CD4-positive, alpha-beta T cell treated with Interleukin-6 at 100 ng/mL for 8 hours (primary cell): ENCODE measurements around the gene PPP1R3E.

Source experiments
- DNase-seq: peaks from one replicate; pipeline ENCODE4 v3.0.0-alpha.2; 2020; ENCODE audit warnings: mixed read lengths, low spot score

The PPP1R3E gene

GRCh38 chr14:23322568-23323517 is 20.2 kb upstream of the PPP1R3E start:
- no peak for DNase-seq

GRCh38 chr14:23321572-23322547 is 19.2 kb upstream of the PPP1R3E start:
- peak; percentile 27 for DNase-seq

GRCh38 chr14:23320584-23321571 is 18.2 kb upstream of the PPP1R3E start, which contains the start of gene PABPN1:
TSS of gene PABPN1 (plus strand) at chr14:23321457. CDS start at chr14:23321470, 13 bp downstream.
- peak; percentile 99 for DNase-seq

GRCh38 chr14:23319746-23320583 is 17.3 kb upstream of the PPP1R3E start:
- DNase-seq = no peak

GRCh38 chr14:23316300-23316699 is 13.6 kb upstream of the PPP1R3E start:
- no peak for DNase-seq

GRCh38 chr14:23310546-23310945 is 7.9 kb upstream of the PPP1R3E start:
- no peak for DNase-seq

- no peak for DNase-seq
Observed at GRCh38 chr14:23308721-23309445, 6.2 kb upstream of the PPP1R3E start.

- DNase-seq = no peak
Observed at GRCh38 chr14:23307687-23308644, 5.3 kb upstream of the PPP1R3E start.

GRCh38 chr14:23307146-23307530 is 4.5 kb upstream of the PPP1R3E start:
- no peak for DNase-seq

GRCh38 chr14:23306412-23307145 is 3.9 kb upstream of the PPP1R3E start, which contains the start of gene BCL2L2:
TSS of gene BCL2L2 (plus strand) at chr14:23306833. CDS start at chr14:23307768, 935 bp downstream.
- DNase-seq = no peak

GRCh38 chr14:23301969-23302289 is 730 bp downstream of the PPP1R3E start:
- DNase-seq = no peak

- DNase-seq = peak; percentile 97
Observed at GRCh38 chr14:23301288-23301968, 1.2 kb downstream of the PPP1R3E start.

GRCh38 chr14:23300687-23301223 is 1.9 kb downstream of the PPP1R3E start:
- DNase-seq = no peak

GRCh38 chr14:23299986-23300686 is 2.5 kb downstream of the PPP1R3E start:
- no peak for DNase-seq

GRCh38 chr14:23299211-23299957 is 3.3 kb downstream of the PPP1R3E start:
- peak; percentile 29 for DNase-seq
